GM19455 (cell line): ENCODE measurements around the gene UBE2QL1.

Source experiments
- ATAC-seq: cut with Tn5 transposase; IDR thresholded peaks from one replicate; pipeline ENCODE4 v1.9.1; 2021; ENCODE audit not compliant: unreplicated experiment

Gene UBE2QL1

DNA sequence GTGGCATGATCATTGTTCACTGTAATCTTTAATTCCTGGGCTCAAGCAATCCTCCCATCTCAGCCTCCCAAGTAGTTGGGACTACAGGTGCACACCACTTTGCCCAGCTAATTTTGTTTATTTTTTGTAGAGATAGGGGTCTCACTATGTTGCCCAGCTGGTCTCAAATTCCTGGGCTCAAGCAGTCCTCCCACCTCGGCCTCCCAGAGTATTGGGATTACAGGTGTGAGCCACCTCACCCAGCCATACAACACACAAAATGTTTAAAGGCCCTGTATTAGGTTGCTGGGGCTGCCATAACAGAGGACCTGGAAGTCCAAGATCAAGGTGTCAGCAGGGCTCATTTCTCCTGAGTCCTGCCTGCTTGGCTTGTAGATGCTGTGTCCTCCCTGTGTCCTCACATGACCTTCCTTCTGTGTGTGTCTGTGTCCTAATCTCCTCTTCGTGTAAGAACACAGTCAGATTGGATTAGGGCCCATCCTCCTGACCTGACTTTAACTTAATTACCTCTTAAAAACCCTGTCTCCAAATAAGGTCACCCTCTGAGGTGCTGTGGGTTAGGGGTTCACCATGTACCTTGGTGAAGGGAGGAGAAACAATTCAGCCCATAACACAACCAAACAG, 5.4 kb downstream of the UBE2QL1 start:
- no peak for ATAC-seq

DNA sequence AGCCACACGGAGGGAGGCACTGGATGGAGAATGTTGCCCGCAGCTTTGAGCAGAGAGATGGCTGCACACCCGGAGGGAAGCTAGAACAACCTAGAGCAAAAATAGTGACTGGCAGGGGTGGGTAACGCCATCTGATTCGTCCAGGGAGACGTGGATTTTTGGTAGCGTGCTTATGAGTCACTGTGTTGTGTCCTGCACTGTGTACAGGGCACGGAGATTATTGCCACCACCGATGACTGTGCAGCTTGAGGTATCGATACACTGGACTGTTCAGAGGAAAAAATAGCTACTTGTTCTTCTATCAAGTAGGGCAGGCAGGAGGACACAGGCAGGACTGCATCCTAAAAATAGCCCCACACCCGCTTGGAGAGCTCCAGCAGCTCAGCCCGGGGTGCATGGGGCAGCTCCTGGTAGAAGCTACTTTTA, 6.0 kb downstream of the UBE2QL1 start:
- no peak for ATAC-seq

DNA sequence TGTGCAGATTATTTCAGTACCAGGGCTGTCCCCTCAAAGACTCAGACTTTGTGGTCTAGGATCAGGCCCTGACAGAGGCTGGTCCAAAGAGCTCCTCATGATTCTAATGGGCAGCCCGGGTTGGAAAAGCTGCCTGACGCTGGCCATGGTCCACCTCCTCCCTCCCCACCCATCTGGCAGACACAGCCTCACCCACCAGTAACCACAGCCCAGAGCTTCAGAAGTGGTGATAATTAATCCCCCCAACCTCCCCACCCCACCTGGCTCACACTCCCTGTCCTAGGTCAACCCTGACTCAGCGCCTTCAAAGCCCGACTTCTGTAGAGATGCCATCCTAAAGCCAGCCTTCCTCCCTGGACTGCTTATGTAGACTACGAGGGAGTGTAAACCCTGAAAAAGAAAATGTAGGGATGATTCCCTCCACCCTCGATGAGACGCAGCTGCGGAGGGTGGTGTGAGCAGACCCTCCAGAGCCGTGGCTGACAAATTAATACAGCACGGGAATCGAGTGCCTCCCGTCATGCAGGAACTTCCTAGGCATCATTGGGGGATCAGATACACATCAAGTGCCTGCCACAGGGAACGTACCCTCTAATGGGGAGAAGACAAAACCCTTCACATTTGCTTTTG, 7.0 kb downstream of the UBE2QL1 start:
- ATAC-seq, result no peak

DNA sequence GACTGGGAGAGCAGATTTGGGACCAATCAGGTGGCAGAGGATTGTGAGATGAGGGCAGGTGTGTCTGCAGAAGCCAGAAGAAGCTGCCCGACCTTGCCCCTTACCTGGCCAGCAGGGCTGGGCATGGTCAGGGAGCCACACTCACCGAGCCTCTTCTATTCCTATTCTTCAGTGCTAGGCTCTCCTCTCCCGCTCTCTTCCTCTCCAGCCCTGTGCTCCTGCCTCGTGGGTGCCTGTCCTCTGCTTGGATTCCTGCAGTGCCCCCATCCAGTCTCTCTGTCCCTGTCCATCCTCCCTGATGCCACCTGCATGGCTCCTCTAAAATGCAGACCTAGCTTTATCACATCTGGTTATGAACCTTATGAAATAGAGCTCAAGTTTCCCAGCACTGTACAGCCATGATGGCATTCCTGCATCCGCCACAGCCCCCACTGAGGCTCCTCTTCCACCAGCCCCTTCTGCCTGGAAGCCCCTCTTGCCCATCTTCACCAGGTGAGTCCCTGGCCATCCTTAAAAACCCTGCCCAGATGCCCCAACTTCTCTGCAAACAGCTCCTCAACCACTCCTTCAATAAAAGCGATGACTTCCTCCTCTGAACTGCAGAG, 8.2 kb downstream of the UBE2QL1 start:
- no peak for ATAC-seq

DNA sequence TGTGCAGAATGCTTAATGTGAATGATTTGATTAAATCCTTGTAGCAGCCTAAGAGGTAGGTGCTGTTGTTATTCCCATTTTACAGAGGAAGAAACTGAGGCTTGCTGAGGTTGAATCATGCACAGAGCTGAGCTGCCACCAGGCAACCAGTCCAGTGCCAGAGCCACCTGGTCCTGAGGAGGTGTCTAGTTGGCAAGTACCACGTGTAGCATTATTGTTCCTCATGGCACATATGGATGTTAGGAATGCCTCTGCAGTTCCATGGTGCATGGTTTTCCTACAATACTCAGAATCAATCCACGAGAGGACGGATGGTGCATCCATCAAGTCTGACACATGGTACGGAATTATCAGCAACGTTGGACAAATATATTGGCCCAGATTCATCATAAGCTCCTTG, 8.9 kb downstream of the UBE2QL1 start:
- ATAC-seq, result no peak

DNA sequence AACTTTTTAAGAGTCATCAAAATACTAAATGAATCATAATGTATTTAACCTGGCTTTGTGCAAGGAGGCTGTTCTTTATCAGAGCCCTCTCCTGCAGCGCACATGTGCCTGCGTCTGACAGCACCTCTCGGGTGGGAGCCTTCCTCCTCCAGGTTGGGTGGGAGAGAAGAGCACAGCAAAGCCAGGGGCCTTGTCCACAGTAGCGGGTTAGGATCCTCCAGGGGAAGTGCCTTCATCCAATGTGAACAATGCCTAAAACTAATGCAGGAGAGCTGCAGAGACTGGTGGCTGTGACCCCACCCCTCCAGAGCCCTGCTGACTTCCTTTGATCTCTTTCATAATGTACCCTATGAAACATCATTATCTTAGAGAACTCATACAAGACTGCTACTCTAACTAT, 10.2 kb downstream of the UBE2QL1 start:
- ATAC-seq, result no peak

DNA sequence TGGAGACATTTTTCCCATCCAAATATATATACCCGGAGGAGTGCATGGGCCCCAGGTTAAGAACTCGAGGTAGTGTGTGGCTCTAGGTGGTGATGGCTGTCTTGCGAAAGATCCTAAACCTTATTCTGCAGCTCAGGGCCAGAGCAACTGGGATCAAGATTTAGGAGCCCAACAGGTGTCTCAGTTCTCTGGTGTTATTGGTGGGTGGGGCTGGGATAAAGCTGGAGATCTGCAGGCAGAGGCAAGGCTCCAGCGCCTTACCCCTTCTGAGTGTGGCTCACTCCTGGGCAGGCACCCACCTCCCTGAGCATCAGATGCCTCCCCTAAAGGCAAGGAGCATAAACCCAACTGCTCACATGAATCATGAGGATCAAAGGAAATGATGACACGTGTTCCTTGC, 11.2 kb downstream of the UBE2QL1 start:
- no peak for ATAC-seq

DNA sequence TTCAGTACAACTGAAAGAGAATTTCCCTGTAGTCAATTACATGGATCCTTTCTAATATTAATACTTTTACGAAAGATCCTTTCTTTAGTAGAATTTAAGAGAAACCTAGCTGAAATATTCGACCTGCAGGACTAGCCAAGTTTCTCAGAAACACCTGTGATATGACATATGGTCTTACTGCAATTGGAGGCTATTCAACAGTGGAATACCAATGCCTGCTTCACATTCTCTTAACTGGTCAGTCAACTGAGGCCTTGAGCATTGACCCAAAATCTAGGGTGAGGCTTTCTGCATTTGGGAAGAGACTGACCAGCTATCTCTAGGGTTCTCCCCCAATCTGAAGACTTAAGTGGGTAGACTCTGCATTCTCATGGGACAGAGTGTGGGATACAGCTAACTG, 12.3 kb downstream of the UBE2QL1 start:
- no peak for ATAC-seq

DNA sequence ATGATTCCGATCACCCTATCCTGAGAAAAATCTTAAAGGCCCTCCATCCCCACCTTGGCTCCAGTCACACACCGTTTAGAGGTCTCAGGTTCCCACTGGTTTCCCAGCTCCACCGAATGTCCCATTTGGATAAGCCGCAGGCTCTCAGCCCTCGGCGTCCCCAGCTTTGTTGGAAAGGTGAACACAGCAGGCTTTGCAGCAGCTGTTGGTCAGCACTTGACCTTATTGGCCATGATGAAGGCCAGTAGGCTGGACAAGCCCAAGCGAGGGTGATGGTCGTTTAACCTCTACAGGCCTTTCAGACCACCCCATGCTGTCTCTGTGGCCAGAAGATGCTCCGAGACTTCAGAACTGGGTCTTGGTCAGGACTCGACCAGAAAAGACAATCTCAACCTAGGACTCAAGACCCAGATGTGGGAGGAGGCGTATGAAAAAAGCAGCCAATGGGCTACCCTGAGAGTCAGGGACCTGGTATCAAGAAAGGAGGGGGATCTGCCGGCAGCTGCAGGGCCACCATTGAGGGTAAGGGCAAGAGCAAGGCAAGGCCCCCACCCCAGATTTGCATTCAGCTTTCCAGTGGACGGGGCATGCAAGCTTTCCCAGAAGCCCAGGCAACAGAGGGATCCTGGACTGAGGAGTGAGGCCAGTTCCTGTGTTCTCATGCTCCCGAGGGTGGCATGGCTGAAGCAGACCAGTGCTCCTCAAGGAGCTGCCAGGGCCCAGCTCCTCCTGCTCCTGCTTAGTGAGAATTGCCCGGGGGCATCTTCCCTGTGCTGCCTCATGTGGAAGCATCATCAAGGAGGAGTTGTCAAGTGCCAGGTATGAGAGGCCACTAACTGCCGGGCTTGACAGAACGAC, 13.4 kb downstream of the UBE2QL1 start:
- no peak for ATAC-seq

DNA sequence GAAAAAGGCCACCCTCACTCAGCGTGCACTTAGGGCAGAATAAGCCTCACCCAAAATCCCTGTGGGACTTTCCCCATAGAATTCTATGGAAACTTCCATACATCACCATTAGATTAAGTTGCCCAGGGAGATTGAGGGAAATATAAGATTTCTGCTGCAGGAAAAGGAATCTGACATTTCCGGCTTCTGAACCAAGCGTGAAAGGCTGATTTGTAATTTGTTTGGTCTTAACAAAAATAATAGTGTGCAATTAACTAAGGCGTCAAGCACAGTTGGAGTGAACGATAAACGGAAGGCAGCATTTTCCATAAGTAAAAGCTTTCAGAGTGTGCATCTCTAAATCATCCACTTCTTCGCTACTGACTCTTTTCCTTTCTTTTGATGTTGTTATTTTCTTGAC, 14.0 kb downstream of the UBE2QL1 start:
- ATAC-seq, result no peak

DNA sequence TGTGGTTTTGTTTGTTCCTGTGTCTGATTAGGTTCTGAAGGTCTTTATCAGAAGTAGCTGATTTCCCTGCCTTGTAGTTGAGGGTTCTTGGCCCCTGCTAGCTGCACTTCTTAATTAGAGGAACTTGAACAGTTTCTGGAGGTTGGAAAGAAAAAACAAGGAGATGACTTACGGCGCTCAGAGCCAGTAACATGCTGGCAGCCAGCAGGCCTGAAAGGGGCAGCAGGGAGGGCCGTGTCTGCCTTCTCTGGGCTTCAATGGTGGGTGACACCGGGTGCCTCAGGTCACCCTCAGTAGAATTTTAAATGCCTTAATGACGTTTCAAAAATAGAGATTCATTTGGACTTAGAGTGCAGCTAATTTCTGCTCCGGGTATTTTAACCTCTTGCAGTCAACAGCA, 15.8 kb downstream of the UBE2QL1 start:
- ATAC-seq, result no peak

DNA sequence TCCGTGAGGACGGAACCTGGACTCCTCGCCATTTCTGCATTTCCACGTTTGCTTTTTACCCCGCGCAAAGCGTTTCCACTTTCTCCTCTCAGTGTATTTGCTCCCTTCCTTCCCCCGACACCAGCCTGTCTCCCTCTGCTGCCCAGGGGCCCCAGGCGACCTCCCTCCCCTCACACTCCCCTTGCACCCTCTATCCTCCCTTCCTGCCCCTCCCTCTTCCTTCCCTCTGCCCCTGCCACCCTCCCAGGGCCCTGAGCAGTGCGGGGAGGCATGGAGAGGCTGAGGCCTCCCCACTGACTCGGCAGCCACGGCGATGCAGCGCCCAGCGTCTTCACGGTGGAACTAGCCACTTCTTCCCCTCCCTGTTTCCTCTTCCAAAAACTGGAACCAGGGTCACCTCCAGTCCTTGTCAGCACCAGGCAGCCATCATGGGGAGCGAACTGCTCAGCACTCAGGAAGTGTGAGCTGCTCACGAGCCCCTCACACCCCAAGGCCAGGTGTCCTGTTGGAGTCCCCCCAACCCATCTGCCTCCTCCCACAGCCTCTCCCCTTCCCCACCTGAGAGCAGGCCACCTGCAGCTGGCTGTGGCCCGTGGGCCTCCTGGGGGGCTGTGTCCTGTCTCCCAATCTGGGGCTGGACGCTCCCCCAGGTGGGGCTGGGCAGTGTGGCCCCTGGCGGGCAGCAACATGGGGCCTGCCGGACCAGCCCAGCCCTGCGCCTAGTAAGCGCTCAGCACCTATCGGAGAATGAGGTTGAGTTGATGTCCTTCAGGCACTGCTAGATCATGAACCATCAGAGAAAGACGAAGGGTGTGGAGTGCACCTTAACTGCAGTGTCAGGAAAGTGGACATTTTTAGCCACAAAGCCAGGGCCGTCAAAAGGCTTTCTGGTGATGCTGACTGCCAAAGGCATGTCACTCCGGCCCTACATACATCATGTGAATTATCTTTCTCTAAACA, 17.5 kb downstream of the UBE2QL1 start:
- no peak for ATAC-seq

DNA sequence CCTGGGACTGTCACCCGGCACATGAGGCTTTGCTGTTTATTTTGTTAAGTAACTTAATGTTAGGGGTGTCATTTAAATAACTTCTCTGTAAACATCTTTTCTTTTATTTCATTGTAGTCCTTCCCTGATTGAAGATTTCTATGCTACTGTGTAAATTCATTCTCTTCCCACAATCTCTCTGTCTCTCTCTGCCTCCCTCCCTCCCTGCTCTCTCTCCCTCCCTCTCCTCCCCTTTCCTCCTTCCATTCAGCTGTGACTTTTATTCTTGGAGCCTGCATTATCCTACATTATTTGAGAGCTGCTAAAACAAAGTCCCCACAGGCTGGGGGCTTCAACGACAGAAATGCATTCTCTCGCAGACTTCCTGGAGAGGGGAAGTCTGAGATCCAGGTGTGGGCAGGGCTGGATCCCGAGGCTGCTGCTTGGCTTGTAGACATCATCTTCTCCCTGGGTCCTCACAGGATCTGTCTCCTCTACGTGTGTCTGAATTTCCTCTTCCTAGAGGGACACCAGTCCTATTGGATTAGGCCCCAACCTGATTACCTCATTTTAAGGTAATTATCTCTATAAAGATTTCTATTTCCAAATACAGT, 18.4 kb downstream of the UBE2QL1 start:
- ATAC-seq, result no peak

DNA sequence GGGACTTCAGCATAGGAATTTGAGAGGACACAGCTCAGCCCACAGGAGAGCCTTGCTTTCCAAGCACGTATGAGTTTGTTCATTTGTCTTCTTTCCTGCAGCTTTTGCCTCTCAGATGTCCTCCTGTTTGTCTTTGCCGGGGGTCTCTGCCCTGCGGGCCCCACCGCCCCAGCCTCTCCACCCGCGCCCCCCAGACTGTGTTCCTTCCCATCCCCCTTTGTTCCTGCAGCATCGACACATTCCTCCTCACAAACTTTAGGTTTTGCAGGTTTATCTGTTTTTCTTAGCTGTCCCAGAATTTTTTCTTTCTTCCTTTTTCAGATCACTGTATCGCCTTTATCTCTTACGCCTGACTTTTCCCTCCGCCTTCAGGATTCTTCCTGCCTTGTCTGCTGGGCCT, 18.9 kb downstream of the UBE2QL1 start:
- no peak for ATAC-seq

DNA sequence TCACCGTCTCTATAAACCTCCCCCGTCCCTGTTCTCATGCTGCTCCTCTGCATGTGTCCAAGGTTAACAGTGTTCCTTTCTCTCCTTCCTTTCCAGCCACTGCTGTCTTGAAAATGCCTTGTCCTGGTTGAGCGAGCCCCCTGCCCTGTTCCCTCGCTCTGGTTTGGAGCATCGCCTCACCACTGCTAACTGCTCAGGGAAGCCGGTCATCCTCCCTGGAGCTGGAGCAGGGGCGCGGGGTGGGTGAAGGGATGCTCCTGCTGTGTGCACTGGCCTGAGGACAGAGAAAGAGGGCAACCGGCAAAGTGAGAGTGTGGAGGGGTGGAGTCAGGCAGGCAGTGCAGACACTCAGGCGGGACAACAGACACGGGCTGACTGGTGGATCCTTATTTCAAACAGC, 19.4 kb downstream of the UBE2QL1 start:
- ATAC-seq, result no peak

DNA sequence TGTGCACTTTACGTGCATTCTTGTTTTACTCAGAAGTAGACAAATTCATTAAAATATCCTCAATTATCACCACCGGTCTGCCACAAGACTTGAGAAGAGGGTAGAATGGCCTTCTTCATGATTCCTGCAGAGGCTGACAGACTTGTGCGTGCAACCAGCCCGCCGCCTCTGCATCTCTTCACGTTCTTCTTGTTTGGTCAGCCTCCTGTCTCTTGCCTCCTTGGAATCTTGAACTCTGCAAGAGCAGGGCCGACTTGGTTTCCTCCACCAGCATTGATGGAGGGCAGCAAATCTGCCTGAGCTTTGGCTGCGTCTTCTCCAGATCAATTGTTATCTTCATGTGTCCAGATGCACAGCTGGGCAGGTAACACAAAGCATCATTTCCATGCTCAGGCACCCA, 20.2 kb downstream of the UBE2QL1 start:
- ATAC-seq, result no peak

DNA sequence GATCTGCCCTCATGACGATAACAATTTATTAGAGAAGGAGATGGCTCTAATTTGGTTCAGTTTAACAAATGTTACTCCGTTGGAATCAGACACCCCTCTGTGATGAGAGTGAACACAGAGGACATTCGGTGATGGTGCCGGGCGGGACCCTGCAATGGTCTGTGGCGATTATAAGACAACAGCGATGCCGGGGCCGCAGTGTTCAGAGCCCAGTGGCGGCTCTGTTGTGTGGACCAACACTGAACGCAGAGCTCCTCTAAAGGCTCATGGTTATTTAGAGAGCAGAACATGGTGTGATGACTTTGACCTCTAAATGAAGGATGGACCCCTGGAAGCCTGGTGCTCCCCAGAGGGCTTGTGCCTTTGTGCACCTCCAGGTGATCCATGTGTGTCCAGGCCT, 21.2 kb downstream of the UBE2QL1 start:
- no peak for ATAC-seq

DNA sequence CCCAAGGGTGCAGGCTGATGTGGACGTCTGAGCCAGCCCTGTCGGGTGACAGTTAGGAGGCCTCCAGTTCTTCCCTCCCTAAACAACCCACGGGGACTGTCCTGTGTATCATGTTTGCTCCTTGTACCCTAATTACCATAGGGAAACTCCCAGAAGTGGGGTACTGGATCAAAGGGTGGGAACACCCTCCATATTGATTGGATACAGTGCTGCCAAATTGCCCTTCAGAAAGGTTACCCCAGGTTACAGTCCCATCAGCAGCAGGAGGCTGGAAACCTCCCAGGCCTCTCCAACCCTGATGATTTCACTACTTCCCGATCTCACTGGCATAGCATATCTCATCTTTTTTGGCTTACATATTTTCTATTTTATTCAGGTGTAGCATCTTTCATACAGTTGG, 22.0 kb downstream of the UBE2QL1 start:
- ATAC-seq, result no peak

DNA sequence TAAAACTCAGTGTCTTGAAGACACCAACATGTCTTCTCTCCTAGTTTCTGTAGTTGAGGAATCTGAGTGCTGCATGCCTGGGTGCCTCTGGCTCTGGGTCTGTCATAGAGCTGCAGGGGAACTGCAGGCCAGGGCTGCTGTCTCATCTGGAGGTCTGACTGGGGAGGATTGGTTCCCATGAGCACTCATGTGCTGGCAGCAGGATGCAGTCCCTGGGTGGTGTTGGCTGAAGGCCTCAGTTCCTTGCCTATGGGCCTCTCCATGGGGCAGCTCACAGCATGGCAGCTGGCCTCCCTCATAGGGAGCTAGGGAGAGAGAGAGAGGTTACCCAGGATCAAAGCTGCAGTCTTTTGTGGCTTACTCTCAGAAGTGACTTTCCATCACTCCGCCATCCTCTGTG, 22.6 kb downstream of the UBE2QL1 start:
- ATAC-seq, result no peak

DNA sequence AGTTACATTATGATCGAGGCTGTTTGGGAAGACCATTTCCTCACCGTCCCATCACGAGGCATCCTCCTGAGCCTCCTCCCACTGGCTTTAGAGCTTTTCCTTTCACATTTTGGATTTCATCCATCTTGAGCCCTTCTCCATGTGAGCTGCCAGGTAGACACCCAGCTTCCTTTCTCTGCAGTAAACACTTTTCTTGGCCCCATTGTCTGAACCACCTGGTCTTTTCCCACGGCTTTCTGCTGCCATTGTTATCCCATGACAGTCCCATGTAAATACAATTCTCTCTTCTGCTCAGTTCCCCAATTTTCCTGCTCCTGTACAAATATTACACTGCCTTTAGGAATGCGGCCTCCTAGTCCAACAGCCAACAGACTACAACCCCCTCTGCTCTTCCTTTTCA, 24.1 kb downstream of the UBE2QL1 start:
- no peak for ATAC-seq
